GM19328 (cell line): ENCODE measurements around the gene IL19.

ENCODE experiments used
- ATAC-seq: cut with Tn5 transposase; IDR thresholded peaks from one replicate; pipeline ENCODE4 v1.9.1; 2021; ENCODE audit warnings: mild to moderate bottlenecking, moderate library complexity; ENCODE audit not compliant: unreplicated experiment

The IL19 gene, protein sequence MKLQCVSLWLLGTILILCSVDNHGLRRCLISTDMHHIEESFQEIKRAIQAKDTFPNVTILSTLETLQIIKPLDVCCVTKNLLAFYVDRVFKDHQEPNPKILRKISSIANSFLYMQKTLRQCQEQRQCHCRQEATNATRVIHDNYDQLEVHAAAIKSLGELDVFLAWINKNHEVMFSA

GRCh38 chr1:206770531-206771337 lies at the start of gene IL19:
IL19 (plus strand) TSS chr1:206770773; CDS start chr1:206836663, 65,890 bp downstream.
- no peak for ATAC-seq

DNA sequence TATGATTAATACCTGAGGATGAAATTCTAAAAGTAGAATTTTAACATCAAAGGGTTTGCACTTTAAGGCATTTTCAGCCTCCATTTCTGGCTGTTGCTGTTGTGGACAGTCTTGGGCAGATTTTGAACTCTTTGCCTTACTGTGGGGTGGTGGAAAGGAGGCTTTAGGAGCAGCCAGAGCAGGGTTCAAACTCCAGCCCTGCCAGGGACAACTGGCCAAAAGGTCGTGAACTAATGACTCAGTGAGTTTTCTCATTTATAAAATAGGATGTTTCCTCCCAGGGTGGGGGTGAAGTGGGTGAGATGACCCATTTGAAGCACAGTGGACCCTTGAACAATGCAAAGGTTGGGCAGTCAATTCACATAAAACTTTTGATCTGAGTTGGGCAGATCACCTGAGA lies 49.1 kb upstream of the IL19 start:
- ATAC-seq: no peak

DNA sequence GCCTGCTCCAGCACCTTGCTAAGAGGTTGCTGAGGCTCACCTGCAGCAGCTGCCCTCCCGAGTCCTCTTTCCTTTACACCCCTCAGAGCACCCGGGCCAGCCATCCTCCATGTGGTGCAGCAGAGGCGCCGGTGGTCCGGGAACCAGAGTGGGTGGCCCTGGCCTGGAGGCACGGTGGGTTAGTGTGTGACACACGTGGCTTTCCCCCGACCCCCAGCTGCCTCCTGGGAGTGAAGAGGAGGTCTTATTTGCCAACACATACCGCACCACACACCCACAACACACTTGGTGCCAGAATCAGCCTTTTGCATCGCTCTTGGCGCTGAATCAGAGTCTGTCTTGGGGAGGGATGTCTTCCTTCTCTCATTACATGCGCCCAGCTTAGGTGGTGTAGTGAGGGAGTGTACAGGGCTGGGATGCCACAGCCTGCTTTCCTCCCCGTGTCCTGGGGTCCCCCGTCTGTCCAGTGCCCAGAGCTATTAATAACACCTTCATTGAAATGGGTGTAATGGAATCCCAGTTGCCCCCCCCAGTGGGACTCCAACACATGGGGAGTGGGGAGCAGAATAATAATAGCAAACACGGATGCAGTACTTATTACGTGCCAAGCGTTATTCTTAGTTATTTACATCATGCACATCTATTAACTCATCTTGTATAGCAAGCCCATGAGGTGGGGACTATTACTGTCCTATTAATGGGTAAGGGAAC lies 47.7 kb upstream of the IL19 start:
- ATAC-seq: no peak

DNA sequence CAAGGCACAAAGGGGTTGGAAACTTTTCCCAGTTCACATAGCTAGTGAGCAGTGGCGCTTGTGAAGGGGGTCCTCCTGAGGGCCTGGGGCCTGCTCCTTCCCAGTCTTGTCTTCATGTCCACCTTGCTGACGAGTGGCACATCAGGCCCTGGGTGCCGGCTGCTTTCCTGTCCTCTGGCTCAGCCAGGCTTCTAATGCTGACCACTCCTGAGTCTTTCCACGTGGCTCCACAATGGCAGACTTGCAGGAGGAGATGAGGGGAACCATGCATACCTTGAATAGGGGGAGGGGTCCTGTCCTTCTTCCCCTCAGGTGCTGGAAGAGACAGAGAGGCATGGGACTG lies 47.1 kb upstream of the IL19 start:
- no peak for ATAC-seq

GRCh38 chr1:206723805-206724472 lies 46.6 kb upstream of the IL19 start:
- no peak for ATAC-seq

DNA sequence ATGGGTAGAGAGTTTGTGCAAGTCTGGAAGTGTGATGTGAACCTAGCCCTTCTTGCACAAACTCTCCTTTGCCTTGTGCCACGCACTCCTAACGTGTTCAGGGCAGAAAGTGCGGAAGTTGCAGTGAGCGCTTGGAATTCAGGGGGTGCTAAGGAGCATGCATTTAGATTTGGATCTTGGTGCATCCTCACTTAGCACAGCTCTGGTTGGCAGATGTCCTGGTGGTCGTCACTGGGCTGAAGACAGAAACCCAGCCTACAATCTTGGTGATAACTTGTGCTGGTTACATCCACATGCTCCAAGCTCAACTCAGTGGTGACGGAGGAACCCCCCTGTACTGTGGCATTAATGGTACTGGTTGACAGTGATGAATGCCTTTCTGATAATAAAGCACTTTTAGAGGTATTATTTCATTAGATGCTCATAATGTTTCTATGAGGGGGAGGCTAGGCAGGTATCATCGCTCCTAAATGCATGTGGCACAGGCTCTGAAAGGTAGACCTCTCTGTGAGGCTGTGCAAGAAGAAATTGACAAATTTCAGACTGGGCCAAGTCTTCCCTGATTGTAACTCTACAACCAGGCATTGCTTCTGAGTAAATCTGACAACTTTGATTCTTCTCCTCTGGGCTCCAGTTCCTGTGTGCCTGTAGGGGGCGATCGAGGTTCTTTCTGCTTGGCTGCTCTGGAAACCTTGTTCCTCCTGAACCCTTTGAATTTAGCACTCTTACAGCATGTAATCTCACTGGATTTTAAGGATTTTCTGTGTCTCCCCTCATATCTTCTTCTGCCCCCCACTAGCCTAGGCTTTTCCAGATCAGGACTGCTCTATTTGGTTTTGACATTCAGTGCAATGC lies 45.2 kb upstream of the IL19 start:
- ATAC-seq: no peak

- no peak for ATAC-seq
These were observed 42.4 kb upstream of the IL19 start for GRCh38 chr1:206727981-206728696.

- no peak for ATAC-seq
These were observed 41.9 kb upstream of the IL19 start for GRCh38 chr1:206728697-206728987.

- no peak for ATAC-seq
These were observed 41.5 kb upstream of the IL19 start for GRCh38 chr1:206729050-206729449.

DNA sequence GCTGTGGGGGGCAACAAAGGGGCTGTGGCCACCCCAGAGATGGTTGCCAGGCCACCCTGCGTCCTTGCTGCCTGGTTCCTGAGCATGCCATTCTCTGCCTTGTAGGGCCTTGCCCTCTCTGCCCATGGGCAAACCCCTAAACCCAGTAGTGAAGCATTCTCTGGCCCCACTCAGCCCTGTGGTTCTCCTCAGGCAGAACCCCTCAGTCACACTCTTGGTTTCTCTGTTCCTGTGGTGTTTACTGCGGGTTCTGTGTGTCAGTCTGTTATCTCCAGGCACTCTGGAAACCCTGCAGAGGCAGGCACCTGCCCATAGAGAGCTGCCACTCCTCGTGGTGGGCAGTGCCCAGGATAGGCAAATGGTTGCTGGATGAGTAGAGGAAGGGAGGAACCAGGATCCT lies 41.1 kb upstream of the IL19 start:
- ATAC-seq: no peak

DNA sequence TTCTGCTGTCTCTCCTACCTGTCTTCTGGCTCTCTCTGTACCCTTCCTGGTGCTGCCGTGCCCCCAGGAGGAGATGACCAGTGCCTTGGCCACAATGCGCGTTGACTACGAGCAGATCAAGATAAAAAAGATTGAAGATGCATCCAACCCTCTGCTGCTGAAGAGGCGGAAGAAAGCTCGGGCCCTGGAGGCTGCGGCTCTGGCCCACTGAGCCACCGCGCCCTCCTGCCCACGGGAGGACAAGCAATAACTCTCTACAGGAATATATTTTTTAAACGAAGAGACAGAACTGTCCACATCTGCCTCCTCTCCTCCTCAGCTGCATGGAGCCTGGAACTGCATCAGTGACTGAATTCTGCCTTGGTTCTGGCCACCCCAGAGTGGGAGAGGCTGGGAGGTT lies 38.1 kb upstream of the IL19 start:
- no peak for ATAC-seq

GRCh38 chr1:206732992-206733391 lies 37.6 kb upstream of the IL19 start:
- no peak for ATAC-seq

- ATAC-seq: no peak
These were observed 36.0 kb upstream of the IL19 start for GRCh38 chr1:206734499-206735142.

GRCh38 chr1:206735553-206736031 lies 35.0 kb upstream of the IL19 start:
- ATAC-seq: no peak

DNA sequence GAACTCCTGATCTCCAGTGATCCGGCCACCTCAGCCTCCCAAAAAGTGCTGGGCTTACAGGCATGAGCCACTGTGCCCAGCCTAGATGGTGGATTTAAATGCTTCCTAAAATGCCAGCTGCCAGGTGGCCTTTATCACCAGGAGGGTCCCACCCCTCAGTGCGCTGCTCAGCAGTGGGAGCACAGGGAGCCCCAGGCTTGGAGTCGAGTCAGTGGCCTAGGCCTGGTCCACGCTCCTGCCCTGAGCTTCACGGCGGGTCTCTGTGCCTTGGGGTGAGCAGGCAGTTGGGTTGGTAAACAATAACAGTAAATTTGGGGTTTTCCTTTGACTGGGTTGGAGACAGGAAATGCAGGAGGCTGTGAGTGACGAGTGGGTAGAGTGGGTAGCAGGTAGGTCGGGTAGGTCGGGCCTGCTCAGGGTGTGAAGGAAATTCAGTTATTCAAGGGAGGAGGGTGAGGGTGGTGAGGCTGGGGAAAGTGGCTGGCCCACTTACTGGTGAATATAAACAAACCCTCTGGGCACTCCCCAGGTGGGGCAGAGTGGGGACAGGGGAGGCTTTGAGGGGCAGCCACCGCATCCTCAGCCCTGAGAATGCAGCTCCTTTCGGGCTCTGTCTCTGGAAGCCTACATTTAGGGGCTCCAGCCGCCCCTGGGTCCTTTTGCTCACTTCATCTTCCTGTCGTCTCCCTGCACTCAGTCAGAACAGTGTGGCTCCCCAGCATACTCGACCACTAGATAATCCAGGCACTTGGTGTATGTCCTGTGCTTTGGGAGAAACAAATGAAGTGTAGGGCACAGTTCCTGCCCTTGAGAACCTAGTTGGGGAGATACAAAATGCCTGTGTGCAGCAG lies 33.5 kb upstream of the IL19 start:
- ATAC-seq: no peak

- ATAC-seq: no peak
These were observed 32.8 kb upstream of the IL19 start for GRCh38 chr1:206737729-206738201.

DNA sequence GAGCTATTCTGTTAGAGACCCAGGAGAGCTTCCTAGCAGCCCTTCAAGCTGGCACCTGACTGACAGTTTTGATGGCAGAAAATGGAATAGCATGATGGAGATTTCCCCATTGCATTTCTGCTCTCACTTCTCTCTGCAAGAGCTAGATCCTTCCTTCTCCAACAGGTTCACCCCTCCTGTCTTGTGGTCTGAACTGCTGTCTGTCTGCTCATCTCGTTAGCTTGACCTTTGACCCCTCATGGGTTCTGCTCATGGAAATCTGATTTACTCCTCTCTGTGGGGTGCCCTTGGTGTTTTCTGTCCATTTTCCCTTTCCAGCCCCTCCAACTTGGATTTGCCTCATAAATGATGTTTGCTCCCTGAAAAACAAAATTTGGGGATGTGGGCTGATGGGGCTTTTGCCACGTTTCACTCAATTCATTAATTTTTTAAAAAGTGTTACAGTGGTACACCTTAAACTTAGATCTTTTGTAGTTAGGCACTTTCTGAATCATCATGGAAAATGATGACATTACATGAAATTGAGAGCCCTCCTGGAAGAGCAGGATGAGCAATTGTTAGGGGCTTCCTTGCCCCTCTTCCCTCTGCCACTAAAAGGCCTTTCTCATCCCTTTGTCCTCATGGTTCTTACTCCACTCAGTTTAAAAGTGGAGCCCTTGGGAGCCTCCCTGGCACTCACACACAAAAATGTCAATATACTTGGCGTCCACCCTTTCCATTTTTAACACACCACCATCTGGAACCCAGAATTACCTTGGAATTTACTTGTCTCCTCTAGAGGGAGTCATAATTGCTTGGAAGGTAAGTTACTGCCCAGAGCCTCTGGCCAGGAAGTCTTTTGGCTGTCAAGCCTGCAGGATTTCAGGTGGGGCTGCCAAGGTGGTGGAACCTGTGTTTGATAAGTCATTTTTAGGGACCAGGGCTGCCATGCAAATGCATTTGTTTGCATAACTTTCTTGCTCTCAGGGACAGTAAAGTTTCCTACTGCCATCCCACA lies 31.9 kb upstream of the IL19 start:
- ATAC-seq: no peak
